GM18868 (cell line): ENCODE results near the gene NUP85.
"Not testable (repeated sequence)": the region's sequence is repeated elsewhere in the genome, so short reads cannot be mapped to it uniquely, and the experiment has no call there.

Experiments used
- ATAC-seq: cut with Tn5 transposase; IDR thresholded peaks from one replicate; pipeline ENCODE4 v1.9.1; 2021; ENCODE audit warnings: mild to moderate bottlenecking, moderate library complexity; ENCODE audit not compliant: unreplicated experiment

Gene NUP85

DNA sequence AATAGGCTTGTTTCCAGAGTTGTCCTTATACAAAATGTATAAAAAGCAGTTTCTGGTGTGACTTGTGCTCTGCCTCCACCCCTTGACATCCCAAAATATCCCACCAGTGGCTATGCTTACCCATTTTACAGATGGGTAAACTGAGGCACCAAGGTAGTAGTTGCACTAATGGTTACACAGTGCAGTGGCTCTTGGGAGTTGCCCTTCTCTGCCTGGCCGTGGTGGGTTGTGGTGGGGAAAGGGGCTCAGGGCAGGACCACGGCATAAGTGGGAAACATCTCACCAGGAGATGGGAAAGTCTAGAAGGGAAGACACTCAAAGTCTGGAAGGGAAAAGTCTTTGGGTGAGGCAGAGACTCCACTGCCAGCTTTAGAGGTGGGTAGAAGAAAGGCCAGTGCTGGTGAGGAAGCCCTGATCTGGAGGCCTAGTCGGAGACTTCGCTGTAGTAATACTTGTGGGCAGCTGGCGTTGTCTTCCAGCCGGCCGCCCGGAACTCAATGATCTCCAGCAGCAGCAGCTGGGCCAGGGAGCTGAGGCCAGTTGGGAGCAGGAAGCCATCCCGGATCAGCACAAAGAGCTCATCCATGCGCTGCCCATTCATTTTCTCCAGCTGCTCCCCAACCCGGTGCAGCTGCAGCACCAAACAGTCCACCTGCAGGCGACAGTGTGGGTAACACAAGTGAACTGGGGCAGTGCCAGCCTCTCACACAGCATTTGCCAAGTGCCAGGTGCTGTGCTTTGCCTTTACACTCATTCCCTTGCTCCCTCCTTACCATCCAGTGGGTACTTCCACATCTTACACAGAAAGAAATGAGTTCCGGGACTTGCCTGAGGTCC, 61.1 kb downstream of the NUP85 start:
- no peak for ATAC-seq

DNA sequence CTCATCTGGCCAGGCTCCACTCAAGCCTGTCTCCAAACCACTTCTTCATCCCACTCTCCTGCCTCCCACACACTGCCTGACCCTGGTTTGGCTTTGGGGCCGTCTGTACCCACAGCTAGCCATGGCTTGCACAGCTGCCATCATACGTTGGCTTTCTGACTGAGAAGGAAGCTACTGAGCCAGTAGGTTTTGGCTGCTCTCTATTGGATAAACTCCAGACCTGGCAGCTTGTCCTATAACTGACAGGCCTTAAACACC, 61.6 kb downstream of the NUP85 start:
- no peak for ATAC-seq

DNA sequence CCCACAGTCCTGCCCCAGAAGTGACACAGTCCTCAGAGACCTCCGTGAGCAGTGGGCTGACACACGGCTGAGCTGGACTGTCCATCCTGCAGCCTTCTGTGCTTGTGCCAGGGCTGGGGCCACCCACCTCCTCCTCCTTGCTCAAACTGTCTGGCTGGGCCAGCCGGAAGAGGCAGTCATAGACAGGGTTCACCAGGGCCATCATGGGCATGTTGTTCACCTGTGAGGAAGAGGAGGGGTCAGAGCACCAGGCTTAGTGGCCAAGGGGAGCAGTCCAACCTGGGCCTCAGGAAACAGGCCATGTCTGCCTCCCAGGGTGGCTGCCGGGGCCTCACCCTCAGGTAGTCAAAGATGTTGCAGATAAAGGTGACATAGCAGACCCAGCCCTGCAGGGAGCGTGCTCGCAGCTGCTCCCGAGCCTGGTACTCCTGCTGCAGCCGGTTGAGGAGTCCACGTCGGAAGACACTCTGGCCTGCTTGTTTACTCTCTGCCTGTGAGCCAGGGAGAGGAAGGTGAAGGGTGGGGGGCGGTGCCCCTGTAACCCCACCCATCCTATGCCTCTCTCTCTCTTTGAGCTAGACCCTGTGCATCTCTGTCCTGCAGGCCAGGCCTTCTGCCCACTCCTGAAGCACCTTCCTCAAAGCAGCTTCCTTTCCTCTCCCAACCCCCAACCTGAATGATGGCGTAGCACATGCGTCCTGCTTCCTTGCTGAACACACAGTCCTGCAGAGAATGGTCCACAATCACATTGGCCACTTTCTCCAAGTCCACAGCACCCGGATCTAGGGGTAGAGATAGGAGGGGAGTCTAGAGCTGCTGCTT, 62.1 kb downstream of the NUP85 start:
- no peak for ATAC-seq

DNA sequence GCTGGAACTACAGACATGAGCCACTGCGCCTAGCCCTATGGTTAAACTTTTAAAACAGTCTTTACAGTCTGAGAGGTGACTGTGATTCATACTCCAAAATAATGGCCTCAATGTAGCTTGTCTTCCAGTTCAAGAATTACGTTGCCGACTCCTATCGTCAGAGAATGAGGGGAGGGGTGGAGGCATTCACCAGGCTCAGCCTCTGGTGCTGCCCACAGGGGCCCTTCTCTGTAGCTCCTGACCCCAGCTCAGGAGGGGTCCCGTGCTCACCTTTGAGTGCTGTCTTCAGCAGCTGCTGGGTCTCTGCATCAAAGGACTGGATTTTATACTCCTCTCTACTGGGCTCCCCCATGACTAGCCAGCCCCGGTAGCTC, 64.4 kb downstream of the NUP85 start:
- no peak for ATAC-seq

DNA sequence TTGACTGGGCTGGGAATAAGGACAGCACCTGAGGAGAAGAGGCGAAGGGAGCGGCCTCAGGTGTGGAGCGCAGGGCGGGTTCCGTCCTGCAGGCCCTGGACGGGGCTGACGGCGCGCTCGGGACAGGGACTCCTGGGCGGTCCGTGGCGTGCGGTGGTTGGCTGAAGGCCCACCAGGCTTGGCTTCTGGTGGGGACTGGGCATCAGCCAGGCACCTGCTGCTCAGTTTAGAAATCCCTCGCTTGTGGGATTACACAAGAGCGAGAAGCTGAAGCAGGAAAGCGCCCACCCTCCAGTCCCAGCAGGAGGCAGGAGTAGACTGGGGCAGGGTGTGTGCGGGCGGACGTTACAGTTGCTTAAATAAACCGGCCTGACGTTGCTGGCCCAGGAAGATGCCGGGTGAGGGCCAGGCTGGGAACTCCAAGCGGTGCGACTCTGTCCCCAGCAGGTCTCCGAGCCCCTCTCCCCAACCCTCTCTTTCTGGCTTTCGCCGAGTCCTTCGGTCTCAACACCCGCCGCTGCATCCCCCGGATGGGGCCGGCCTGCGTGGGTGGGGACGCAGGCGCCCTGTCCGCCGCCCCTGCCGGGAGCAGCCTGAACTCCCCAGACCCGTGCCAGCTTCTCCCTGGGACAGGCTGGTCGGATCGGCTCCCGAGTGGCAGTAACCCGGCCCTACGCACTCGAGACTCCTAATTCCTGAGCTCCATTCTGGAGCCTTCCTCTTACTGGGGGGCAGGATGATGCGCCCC, 64.9 kb downstream of the NUP85 start:
- ATAC-seq: peak; percentile 30

DNA sequence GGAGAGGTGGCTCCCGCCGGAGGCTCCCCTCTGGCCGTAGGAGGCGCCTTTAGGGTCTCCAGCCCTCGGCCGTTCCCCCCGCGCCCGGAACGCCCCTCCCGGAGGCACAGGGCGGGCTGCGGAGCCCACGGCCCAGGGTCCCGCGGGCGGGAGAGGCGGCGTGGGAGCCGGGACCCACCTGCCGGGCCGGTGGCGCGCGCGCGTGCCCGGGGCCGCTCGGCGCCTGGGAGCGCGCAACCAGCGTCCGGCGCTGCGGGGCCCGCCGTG, 65.4 kb downstream of the NUP85 start, which contains the start of gene MIF4GD:
Gene MIF4GD (minus strand): TSS at position 266 of the 267 bp plus-strand sequence. CDS start 1,036 bp downstream, outside the sequence.
- ATAC-seq: no peak

DNA sequence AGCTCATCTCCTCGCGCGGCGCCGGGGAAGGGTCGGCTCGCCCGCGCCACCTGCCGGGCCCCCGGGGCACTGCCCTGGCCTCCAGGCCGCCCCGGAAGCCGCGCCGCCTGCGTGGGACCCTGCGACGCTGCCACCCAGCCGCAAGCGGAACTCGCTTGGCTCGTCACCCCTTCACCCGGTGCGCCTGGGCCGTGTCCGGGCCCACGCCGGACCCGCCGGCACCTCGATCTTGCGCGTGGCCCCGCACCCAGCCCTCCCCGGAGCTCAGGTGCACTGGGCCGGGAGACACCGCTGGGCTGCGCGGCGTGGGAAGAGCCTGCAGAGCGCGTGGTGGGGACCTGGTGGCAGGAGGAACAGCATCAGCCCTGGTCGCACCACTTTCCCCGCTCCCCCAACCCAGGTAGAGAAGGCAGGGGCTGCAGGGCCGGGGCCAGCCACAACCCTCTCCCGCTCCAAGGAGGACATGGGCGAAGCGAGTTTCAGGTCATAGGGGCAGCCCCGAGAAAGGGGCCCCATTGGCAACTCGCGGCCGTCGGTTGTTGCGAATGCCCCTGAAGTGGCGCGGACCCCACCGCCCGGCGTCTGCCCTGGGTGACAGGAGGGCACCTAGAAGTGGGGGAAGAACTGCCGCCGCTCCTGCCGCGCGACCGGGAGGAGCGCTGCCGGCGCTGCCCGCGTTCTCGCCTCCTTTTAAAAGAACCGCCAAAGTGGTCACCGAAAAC, 65.9 kb downstream of the NUP85 start:
- ATAC-seq: peak; percentile 68

DNA sequence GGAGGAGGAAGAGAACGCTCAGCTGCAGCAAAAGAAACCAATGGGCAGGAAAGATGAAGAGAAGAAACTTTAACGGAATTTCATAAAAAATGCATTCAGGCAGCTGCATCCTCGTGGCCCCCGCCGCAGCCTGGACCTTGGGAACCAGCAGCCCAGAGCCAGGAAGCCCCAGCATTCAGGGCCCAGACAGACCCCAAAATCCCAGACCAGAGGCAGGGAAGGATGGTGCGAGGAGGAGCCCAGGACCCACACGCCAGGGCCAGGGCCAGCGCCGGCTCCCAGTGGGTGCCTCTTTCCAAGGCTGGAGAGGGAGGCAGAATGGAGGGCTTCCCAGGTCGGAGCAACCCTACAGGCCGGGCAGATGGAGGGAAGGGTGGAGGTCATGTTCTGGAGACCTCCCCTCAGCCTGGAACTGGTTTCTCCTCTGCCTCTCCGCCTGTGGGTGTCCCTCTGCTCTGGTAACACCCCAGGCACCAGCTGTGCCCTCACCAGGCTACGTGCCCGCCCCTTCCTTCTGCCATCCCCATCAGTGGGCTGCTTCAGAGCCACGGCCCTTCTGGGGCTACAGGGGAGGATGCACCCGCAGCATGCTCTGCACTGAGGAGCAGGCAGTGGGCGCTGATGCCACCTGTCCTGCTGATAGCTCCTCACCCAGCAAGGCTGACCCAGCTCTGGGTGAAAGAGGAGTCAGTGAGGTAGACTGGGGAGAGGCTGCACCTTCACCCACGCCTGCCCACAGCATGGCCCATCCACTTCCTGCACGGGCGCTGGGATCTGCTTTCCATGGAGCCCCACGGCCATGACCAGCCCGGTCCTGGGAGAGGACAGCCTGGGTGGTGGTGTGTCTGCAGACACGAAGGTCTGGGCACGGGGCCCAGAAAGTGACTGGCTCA, 66.7 kb downstream of the NUP85 start:
- no peak for ATAC-seq

DNA sequence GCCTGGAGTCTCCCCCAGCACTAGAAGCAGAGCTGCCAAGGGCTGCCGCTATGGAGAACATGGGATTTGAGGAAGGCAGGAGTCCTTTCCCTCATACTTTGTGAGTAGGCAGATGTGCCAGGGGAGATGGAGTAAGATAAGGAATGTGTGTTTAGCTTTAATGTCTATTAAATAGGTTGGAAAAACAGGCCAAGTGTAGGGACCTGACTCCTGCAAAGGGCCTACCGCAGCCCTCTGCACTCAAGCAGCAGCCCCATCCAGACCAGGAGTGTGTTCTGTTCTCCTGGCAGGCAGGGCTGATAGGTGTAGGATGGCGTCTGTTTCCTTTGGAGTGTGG, 67.3 kb downstream of the NUP85 start:
- ATAC-seq: no peak

DNA sequence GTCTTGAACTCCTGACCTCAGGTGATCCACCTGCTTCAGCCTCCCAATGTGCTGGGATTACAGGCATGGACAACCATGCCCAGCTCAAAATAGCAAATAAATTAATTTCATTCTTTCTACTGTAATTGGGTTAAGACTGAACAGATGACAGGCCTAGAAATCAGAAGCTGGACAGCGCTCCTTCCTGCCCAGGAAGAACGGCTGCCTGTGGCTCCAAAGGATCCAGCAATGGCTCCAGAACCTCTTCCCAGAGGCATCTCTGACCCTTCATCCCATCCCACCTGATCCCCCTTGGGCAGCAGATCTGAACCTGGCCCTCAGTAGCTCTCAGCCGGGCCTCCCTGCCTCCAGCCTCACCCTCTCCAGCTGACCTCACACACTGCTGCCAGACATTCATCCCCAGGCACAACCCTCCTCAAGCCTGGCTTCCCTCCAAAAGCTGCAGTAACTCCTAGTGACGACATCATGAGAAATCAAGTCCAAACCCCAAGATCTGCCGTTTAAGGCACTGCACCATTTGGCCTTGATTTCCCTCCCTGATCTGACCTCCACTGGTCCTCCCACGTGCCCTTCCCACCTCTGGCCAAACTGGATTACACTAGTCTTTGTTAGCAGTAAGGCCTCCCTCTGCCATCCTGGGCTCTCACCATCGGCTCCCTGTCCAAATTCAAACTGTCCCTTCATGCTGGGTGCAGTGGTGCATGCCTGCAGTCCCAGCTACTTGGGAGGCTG, 68.7 kb downstream of the NUP85 start:
- ATAC-seq: no peak

DNA sequence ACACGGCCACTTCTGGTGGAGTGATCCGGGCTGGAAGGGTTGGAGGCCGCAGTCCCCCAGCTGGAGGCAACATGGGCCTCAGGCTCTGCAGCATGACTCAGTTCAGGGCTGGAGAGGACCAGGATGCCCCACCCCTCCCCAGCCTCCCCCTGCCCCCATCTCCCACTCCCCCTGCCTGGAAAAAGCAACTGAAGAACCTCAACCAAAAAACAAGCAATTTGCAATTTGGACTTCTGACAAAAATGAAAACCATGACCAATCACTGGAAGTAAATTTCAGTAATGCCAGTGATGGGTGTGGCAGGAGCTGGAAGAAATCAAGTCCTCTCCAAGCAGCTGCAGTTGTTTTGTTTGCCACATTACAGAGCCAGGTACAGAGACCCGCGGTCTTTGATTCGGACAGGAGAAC, 72.2 kb downstream of the NUP85 start:
- no peak for ATAC-seq

DNA sequence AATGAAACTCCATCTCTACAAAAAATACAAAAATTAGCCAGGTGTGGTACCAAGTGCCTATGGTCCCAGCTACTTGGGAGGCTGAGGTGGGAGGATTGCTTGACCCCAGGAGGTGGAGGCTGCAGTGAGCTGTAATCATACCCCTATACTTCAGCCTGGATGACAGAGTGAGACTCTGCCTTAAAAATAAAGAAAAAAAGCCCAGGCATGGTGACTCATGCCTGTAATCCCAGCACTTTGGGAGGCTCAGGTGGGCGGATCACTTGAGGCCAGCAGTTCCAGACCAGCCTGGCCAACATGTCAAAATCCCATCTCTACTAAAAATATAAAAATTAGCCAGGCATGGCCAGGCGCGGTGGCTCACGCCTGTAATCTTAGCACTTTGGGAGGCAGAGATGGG, 74.7 kb downstream of the NUP85 start:
- ATAC-seq: not testable (repeated sequence)

DNA sequence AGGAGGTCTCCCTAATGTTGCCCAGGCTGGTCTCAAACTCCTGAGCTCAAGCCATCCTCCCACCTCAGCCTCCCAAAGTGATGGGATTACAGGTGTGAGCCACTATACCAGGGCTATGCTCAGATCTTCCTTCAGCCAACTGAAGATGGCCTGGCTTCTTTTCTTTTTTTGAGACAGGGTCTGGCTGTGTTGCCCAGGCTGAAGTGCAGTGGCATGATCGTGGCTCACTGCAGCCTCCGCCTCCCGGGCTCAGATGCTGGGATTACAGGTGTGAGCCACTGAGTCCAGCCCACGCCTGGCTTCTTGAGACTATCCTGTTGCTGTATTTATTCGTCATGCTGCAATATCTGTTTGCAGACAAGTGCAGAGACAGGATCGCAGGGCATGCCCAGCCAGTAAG, 79.6 kb downstream of the NUP85 start:
- no peak for ATAC-seq
